ENCODE measurements around the gene ABLIM1.

The ABLIM1 gene

DNA sequence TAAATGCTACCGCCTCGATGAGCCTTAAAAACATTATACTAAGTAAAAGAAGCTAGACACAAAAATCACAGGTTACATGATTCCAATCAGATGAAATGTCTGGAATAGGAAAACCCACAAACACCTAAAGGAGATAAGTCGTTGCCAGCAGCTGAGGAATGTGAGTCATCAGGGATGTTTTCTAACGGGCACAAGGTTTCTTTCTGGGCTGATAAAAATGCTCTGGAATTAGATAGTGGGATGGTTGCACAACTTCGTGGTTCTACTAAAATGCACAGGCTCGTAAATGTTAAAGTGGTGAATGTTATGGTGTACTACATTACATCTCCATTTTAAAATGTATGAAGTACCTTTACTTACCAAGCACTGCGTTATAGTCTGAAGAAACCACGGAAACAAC is 9.7 kb downstream of the ABLIM1 start:
- no peak for DNase-seq (ENCODE audit: low read depth in 4 of 4, low spot score in 1 of 4)

DNA sequence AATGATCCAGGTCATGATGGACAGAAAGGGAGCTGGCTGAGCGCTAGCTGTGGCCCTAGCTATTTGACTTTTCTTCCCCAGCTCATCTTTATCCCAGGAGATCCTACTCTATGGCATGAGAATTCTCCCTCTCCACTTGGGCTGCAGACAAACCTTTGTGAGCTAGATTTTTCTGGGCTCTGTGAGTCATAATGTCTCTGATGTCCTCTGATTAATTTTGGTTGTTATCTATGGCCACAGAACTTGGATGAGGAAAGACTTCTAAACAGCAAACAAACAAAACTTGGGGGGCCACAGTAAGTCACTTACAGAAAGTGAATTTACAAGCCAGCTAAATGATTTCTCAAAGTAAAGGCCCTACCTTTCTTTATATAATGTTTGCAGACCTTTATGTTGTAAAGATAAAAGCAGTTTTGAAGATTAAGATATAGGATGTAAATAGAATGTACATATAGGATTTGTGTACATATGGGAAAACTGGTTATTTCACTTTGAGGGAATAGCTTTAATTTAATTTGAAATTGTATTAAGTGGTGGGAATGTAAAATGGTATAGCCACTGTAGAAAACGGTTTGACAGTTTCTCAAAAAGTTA is 10.4 kb downstream of the ABLIM1 start:
- no peak for DNase-seq (ENCODE audit: low read depth in 4 of 4, low spot score in 1 of 4)

DNA sequence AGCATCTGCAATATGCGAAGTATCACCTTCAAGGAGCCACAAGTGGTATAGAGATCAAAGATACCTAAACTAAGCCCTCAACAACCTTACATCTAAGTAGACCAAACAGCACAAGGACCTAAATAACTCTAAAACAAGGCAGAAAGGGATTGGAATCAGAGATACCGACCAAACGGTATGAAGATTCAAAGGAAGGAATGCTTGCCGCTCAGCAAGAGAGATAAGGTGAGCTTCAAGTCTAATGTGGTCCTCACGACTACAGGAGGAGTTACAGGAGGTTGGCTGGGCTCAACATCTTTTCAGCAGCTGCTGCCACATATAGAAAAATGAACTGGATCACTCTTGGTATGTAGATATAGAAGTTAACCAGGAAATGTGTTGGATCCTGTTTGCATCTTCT is 11.6 kb downstream of the ABLIM1 start:
- DNase-seq (ENCODE audit: low read depth in 4 of 4, low spot score in 1 of 4), result no peak

DNA sequence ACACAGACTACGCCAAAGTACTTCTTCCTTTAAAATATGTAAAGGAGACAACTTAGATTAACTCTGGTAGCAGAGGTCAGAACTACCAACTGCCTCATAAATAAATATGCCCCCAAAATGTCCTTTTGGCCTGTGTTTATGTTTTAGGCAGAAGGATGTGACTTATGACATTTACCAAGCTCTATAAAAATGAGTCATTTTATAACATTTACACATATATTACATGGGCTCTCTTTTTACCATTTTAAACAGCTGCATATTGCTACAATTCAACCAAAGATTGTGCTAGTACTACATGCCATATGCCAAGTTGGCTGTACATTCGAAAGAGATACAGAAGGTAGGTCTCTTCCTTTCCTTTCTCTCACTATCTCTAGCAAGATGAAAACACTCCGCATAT is 12.4 kb downstream of the ABLIM1 start:
- DNase-seq (ENCODE audit: low read depth in 4 of 4, low spot score in 1 of 4), result no peak

DNA sequence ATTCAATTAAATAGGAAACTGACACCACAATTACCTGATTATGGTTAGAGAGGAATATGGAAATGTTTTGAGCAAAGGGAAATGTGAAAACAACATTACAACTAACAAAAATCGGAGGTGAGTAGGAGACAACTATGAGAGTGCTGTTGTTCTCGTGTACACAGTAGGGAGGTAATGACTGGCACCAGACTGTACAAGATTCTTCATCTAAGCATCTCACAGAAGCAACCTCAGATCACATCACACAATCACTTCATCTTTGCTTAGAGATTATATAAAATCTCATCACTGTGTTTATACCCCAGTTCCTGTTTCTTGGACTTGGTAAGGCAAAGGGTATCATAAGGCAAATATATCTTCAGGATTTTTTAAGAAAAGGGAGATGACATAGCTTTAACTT is 14.9 kb downstream of the ABLIM1 start:
- no peak for DNase-seq (ENCODE audit: low read depth in 4 of 4, low spot score in 1 of 4)

DNA sequence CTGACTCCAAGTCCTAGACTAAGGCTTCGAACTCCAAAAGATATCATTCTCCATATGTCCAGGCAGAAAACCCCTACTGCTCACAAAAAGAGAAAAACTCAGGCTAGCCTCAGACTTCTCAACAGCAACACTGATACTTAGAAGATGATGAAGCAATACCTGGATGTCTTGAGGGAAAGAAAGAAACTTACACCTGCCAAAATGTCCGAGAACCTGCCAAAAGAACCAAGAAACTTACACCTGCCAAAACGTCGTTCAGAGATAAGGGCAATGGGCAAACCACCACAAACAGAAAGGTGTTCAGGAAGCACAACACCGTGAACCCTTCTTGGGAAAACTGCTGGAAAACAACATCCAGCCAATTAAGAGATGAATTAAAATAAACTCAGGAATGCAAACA is 15.3 kb downstream of the ABLIM1 start:
- no peak for DNase-seq (ENCODE audit: low read depth in 4 of 4, low spot score in 1 of 4)

DNA sequence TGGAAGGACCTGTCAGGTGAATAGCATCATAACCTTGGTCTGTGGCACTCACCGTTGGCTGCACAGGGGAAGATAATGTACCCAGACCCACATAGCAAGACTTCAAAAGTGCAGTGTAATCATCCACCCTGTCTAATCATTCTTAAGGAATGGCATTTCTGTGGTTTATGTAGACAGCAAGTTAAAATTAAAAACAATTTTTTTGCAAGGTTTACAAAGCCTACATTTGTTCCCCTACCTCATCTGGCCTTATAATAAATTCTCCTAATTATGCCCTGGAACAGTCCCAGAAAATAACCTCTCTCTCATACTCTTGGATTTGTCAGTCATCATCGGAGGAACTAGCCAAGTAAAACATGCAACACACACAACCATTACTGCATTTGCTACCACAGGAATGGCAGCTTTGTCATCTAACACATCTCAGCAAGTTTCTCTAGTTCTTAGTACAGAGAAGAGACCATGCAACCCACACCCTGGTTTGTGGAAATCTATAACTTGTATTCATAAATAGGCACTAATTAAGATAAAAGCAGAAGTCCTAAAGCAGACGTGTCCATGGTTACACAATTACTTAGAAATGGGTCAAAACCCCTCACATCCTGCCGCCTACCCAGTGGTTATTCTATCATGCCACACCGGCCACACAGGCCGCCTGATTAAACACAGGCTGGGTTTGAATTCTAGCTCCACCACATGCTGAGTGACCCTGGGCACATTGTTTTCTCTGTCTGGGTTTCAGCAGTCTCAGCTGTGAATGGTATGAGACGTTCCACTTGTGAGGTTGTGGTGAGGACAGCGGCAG is 19.1 kb downstream of the ABLIM1 start:
- no peak for DNase-seq (ENCODE audit: low read depth in 4 of 4, low spot score in 1 of 4)

DNA sequence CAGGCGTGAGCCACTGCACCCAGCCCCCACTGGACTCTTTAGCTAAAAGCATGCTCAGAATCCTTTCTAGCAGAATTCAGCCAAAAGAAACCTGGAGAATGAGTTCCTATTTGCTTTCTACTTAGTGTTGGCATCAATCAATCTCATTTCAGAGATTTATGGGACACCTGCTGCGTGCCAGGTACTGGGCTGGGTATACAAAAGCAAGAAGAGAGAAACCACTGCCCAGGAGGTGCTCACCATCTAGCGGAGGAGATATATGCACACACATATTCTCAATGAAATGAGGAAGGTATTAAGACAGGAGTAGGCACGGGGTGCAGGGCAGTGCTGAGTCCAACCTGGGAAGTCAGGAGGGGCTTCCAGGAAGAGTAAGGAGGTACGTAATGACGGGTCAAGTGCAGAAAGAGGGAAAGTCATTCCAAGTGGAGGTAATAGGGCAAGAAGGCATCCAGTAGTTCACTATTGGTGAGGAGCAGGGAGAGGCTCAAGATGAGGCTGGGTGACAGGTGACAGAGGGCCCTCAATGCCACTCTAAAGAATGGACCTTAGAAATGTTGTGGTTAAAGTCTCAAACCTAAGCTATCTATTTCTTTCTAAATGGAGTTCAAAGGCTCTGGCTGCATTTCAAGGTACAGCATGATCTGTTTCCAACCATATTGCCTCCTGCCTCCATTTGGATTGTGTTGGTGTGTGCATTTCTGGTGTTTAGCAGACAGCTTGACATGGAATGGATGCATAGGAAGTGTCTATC is 22.1 kb downstream of the ABLIM1 start:
- DNase-seq (ENCODE audit: low read depth in 4 of 4, low spot score in 1 of 4), result no peak

DNA sequence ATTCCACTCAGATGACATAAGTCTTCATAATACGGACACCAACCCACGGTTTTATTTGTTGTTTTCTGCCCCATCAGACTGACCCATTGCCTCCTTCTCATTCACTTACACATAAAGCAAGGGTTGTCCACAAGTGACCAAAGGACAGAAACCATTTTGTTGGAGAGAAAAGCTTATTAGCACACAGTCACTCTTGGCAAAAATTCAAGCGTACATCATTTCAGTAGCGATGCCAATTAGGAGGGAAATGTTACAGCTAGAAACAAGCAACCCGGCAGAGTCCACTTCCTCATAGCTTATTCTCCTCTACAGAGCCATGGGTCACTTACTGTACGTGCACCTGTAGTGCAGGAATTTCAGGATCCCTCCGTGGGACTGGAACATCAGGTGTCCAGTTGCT is 23.0 kb downstream of the ABLIM1 start:
- DNase-seq (ENCODE audit: low read depth in 4 of 4, low spot score in 1 of 4), result no peak

DNA sequence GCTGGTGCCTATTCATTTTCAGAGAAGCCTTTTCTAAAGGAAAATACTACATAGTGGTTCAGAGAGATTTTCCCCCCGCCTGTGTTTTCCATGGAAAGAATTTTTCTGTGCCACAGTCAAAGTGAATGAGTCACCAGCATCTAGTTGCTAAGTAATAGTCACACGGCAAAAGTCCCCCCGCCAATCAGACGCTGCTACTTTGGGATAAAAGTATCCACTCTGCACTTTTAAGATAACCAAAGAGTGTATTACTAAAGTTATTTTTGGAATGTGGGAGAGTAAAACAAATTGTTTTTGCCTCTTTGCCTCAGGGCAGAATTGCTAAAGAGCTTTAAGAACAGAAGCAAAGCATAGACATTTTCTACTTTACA is 23.5 kb downstream of the ABLIM1 start:
- no peak for DNase-seq (ENCODE audit: low read depth in 4 of 4, low spot score in 1 of 4)

DNA sequence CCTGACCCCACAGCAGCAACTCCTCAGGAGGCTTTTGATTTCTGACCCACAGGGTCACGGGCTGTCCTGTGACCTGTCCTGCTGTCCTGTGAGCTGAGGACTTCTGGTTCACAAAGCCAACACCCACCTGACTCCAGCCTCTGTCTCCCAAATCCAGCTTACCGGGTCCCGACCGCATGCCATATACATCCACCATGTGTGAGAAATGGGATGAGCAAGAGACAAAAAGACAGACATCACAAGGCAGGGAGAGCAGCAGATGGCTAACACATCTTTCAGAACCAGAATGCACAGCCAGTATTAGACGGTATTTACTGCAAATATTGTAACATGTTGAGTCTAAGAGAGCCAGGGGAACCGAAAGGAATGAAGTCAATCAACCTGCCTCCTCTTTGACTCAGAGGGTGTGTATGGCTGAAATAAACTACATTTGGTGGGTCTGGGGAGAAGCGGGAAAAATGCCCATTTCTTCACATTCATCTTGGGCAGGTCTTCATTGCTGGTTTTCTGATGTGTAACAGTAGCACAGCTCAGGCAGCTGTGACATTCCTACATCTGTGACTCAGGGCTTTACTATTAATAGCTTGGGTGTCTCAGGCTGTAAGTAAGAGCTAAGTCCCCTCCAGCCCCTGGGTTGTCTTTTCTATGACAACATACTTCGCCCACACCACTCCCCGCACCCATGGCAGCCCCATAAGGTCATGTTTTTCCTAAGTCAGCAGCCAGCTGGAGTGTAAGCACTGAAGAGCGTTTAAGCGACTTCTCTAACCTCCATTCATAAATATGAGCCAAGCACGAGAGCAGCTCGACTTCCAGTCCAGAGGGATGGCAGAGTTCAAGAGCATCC is 25.0 kb downstream of the ABLIM1 start:
- DNase-seq (ENCODE audit: low read depth in 4 of 4, low spot score in 1 of 4), result no peak

DNA sequence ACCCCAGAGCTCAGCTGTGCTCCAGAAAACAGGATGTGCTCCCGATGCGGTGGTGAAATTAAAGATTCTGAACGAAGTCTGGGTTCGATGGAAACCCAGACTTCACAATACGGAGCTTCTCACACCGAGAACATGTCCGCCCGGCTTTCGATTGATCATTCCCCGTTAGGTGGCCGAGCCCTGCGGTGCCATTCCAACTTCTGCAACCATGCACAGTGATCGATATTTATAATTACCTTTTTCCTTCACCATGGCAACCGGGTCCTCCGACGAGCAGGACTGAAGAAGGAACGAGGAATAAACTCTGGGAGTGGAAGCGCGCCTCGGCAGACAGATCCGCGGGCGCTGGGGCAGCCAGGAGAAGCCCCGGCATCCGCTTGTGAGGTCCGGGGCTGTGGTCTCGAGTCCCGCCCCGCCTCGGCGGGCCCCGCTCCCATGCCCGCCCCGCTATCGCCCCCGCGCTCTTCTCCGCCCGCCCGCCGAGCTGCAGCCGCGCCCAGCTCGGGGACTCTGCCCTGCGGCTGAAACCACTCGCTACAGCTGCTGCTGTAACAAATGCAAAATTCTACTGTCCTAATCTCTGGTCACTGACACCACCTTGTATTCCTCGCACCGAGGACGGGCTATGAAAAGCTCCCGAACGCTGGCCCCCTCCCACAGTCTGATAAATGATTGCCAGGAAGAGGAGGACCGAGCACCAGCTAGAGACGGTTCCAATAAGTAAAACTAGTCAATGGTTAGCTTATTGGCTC is 26.2 kb downstream of the ABLIM1 start:
- peak in 2 of 4 experiments; percentile 2 to 8 for DNase-seq (ENCODE audit: low read depth in 4 of 4, low spot score in 1 of 4)

DNA sequence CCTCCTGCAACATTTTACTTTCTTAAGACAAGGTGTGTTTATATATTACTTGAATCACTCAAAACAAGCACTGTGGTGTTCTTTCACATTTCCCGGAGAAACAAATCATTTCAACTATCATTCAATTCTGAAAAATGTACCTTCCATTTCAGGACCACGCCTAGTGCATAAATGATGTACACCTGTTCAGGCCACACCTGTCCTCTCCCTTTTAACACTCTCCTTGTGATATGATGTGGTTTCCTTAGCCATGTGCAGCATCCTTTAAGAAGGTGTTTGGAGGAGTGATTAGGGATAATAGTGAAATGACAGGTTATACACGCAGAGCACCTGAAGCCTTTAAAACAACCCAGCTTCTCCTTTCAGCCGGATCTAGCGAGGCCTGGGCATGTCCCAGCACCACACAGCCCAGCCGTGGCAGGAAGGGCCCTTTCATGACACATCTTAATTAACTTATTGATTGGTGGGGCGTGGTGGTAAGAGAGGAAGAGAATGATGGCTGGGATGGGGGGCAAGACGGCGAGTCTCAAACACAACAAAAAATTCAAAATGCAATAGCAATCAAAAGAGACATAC is 26.9 kb downstream of the ABLIM1 start:
- no peak for DNase-seq (ENCODE audit: low read depth in 4 of 4, low spot score in 1 of 4)

DNA sequence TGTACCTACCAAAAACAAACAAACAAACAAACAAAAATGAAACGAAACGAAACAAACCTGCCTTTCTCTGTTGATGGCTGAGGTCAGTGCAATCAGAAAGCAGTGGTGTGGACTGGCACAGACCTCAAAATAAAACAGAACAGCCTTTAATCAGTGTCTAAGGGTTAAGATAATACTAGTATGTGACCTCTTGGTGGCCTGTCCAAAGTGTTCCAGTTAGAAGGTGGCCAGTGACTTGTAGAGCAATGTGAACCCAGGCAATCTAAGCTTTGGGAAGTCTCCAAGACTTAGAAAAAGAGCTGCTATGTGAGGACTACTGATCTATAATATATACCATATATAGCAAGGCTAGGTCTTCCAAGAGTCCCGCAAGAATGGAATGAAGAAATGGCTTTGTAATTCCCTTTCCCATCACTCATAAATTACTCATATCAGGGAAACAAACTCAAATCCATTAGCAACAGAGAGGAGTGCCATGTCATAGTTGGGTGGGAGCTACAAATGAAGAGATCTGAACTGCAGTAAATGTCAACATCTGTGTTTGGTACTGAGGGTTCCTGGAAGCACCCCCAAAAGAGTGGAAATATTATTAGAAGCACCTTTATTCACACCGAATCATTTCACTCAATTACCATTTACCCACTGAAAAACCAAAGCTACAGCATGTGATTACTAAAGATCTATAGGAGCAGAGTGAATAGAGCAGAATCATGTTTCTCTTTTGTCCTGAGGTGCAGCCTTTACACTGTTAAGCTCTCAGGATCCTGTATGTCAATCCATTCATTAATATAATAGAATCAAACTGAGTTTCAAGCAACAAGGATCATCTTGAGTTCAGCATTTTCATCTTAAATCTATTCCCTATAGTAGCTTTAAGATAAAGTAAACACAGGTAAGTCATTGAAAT is 28.0 kb downstream of the ABLIM1 start:
- no peak for DNase-seq (ENCODE audit: low read depth in 4 of 4, low spot score in 1 of 4)

DNA sequence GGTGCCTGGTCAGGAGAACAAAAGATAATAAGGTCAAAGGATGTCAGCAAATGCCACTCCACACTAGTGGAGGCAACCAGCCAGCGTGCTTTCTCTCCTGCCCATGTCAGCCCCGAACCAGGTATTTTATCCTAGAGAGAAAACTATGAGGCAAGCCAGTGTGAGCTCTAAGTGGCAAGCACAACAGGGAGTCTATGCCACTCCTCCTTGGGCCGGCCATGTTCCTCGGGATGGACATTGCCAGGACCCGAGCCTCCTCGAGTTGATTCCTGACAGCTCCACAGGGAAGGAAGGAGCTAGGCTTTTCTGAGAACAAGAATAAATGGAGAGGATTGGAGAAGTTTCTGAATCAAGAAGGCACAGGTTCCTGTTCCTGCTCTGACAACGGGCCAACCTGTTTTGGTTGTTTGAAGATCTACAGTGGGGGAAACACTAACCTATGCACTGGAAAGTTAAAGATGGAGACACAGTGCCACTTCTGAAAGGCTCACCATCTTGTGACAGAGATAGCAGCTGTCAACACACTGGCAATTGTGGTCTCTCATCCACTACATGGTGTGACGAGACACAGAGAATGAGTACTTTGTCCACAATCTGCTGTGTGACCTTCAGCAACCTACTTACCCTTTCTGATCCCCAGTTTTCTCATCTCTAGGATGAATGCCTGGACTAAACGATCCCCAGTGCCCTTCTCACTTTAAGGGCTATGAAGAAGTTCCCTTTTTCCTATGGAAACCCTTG is 28.8 kb downstream of the ABLIM1 start:
- DNase-seq (ENCODE audit: low read depth in 4 of 4, low spot score in 1 of 4), result no peak

DNA sequence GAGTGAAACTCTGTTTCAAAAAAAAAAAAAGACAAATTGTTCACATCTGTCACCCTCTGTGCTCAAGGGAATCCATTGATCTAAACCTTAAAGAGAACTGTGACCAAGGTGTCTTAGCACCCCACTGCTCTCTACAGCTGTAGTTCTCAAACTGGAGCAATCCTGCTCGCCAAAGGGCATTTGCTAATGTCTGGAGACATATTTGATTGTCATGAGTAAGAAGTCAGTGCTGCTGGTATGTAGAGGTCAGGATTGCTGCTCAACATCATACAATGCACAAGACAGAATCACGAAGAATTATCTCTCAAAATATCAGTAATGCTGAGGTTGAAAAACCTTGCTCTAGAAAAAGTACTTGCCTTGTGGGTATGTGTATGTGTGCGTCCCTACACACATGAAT is 30.0 kb downstream of the ABLIM1 start:
- no peak for DNase-seq (ENCODE audit: low read depth in 4 of 4, low spot score in 1 of 4)

DNA sequence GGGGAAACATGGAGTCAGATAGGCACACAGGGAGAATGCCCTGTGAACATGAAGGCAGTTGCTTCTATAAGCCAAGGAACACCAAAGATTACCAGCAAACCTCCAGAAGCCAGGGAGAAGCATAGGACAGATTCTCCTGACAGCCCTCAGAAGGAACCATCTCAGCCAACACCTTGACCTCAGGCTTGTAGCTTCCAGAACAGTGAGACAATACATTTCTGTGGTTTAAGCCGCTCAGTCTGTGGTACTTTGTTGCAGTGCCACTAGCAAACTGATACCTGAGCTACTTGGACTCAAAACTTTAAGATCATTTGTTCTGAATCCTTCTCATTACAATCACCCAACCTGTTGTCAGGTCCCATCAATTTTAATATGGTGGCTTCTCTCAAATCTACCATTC is 31.2 kb downstream of the ABLIM1 start:
- DNase-seq (ENCODE audit: low read depth in 4 of 4, low spot score in 1 of 4), result no peak

DNA sequence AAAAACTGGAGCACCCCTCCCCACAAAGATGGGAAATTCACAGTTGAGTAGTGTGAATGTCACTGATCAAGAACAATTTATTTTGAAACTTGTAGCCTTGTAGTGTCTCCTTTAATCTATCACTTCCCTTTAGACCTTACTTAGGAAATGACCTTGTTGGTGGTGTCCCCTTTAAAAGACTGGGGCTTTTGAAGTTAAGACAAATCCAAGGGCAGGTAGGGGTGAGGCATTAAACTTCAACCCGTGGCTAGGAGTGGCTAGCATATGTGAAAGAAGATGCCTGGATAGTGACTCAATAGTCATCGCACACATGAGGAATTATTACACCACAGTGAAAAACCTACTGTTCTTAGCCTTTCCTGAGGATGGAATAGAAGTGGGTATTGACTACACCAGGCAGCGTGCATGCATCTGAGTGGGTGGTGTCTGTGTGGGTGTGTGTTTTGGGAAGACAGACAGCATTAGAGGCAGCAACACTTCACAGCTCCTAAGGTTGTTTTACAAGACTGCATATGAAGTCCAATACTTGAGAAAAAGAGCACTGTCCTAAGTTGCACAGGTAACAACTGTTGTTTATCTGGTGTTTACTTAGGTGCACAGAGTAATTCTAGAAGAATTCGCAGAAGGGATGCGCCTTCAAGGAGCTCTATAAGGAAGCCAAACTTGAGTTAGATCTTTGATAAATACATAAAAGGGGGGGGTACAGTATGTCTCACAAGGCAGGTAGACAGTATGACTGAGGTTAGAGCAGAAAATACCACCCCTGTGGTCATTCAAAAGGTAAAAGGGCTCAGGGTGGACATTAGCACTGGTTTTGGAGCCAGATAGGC is 32.9 kb downstream of the ABLIM1 start:
- no peak for DNase-seq (ENCODE audit: low read depth in 4 of 4, low spot score in 1 of 4)
